Measurements from ENCODE around the gene DNAJB13. TPM values are rescaled to one million over a fixed set of nuclear protein-coding genes. Genes with fewer than 3 reads are reported as not detected.
A peak's percentile ranks its signal among the peaks of the same experiment; 100 is the strongest.

The DNAJB13 gene
- total and polyA plus RNA-seq, 8 donors = 0.22 to 2.1 (median 0.47) TPM

DNA sequence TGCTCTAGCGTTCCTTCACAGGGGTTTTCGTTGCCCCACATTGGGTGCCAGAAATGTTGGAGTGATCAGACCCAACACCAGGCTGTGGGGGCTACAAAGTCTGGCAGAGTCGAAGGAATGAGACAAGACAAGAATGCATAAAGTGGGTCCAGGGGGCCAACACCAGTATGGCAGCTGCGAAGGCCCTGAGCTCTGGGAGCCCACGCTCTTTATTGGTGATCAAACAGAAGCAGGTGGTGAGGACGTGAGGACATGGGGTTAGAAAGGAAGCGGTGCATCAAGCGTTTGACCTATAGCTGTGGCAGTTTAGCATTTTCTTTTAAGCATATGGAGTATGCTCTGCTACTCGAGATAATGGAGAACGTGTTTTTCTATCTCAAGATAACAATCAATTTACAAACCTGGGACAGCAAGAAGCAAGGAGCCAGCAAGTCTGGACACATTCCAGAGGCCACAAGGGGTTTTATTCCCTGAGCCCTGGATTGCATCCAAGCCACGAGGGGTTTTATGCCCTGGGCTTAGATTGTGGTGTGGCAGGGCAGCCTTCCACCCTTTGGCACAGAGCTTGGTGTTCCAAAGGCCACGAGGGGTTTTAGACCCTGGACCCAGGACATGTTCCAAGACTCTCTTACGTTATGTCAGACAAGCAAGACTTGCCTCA, 3.9 kb upstream of the DNAJB13 start:
- 80 to 84% methylated on average over 13 of the region's 13 CpGs for WGBS, 2 donors
- no peak for FAIRE-seq
- DNase-seq = no peak
- Histone ChIP-seq H3K4me3 (no peak overlapping the region), H3K27me3 (no peaks in the 10 kb centered on the region), H3K4me1 (no peaks in the 10 kb centered on the region), H3K27ac (no peak overlapping the region), H3K9me3 (no peaks in the 10 kb centered on the region), H3K36me3 (no peaks in the 10 kb centered on the region)
- TF ChIP-seq CTCF (IDR thresholded peaks at IDR 0.05) = no peak
- ATAC-seq = no peak
- intact Hi-C loops (cut with DNase I) = no loop called here

DNA sequence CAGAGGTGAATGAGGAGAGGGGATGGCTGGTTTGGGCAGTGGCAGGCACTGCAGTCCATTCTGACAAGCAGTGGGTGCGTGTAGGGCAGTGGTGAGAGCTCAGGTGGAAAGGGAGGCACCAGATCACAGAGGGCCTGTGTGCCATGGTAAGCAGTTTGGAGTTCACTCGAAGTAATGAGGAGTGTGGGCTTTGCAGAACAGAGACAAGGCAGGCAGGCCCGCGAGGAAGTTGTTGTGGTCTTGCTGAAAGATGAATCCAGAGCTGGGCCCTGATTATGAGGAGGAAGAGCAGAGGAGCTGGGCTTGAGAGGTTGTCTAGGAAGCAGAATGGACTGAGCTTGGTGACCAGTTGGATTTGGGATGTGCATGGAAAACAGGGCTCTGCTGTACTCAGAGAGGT, 1.6 kb upstream of the DNAJB13 start:
- ATAC-seq = no peak
- Histone ChIP-seq H3K9me3 (no peaks in the 10 kb centered on the region), H3K27me3 (no peaks in the 10 kb centered on the region), H3K36me3 (no peaks in the 10 kb centered on the region), H3K4me1 (no peaks in the 10 kb centered on the region), H3K27ac (no peak overlapping the region), H3K4me3 (no peak overlapping the region)
- intact Hi-C loops (cut with DNase I) = no loop called here
- WGBS, 2 donors = 76 to 89% methylated on average over 4 of the region's 4 CpGs
- TF ChIP-seq CTCF (IDR thresholded peaks at IDR 0.05) = no peak
- DNase-seq = no peak
- FAIRE-seq = no peak

- no peak for ATAC-seq
- Histone ChIP-seq H3K4me1 (no peaks in the 10 kb centered on the region), H3K9me3 (no peaks in the 10 kb centered on the region), H3K36me3 (no peaks in the 10 kb centered on the region), H3K27me3 (no peaks in the 10 kb centered on the region), H3K27ac (no peak overlapping the region), H3K4me3 (no peak overlapping the region)
- no peak for TF ChIP-seq CTCF (IDR thresholded peaks at IDR 0.05)
- WGBS, 2 donors = 79 to 93% methylated on average over 5 of the region's 5 CpGs
- FAIRE-seq = no peak
- intact Hi-C loops (cut with DNase I) = no loop called here
- DNase-seq = no peak
Measured at GRCh38 chr11:73949912-73950311, 914 bp upstream of the DNAJB13 start.

GRCh38 chr11:73951797-73952196, 971 bp downstream of the DNAJB13 start:
- no peaks in the 10 kb centered on the region for H3K4me1 ChIP-seq
- no peak for DNase-seq
- no peak for TF ChIP-seq CTCF (IDR thresholded peaks at IDR 0.05)
- no peak for ATAC-seq
- H3K36me3 ChIP-seq = no peaks in the 10 kb centered on the region
- no peak for FAIRE-seq
- WGBS, 2 donors = 75 to 83% methylated on average over 7 of the region's 7 CpGs
- peak overlapping the region in 1 of 4 donors; percentile 8 for H3K27ac ChIP-seq
- intact Hi-C loops (cut with DNase I) = no loop called here
- no peaks in the 10 kb centered on the region for H3K27me3 ChIP-seq
- no peak overlapping the region for H3K4me3 ChIP-seq
- H3K9me3 ChIP-seq = no peaks in the 10 kb centered on the region

- Histone ChIP-seq H3K27ac (no peak overlapping the region), H3K4me1 (no peaks in the 10 kb centered on the region), H3K27me3 (no peaks in the 10 kb centered on the region), H3K4me3 (no peak overlapping the region), H3K36me3 (no peaks in the 10 kb centered on the region), H3K9me3 (no peaks in the 10 kb centered on the region)
- FAIRE-seq = no peak
- no peak for ATAC-seq
- WGBS, 2 donors = 62 to 67% methylated on average over 28 to 29 of the region's 29 CpGs
- TF ChIP-seq CTCF (IDR thresholded peaks at IDR 0.05) = no peak
- intact Hi-C loops (cut with DNase I) = no loop called here
- DNase-seq = peak in 1 of 6 donors; percentile 37
Measured at GRCh38 chr11:73956876-73957653, 6.2 kb downstream of the DNAJB13 start.

All from pancreas (tissue), 10 donors.